H9 (cell line): ENCODE results near the gene CORO7. TPM values are rescaled to one million over a fixed set of nuclear protein-coding genes. Genes with fewer than 3 reads are reported as not detected.

ENCODE experiments used
- DNase-seq: peaks from one replicate; pipeline ENCODE4 v3.0.0-alpha.2; 2017
- H2AFZ ChIP-seq: one replicate; pipeline ENCODE4 v1.6.1; 2013; ENCODE audit warnings: mild to moderate bottlenecking, low read length, control low read depth, moderate library complexity
- H2AK5ac ChIP-seq: 2 replicates; pipeline ENCODE4 v1.6.1; 2013; ENCODE audit warnings: low read length, control low read depth, mixed read lengths; ENCODE audit not compliant: insufficient read length
- H2BK120ac ChIP-seq: one replicate; pipeline ENCODE4 v1.6.1; 2013; ENCODE audit warnings: low read depth, mild to moderate bottlenecking, low read length, control low read depth, inconsistent platforms; ENCODE audit not compliant: poor library complexity, severe bottlenecking
- H2BK12ac ChIP-seq: 2 replicates; pipeline ENCODE4 v1.6.1; 2013; ENCODE audit warnings: low read length, control low read depth, mixed read lengths, low read depth; ENCODE audit not compliant: insufficient read length
- H2BK15ac ChIP-seq: 2 replicates; pipeline ENCODE4 v1.6.1; 2013; ENCODE audit warnings: low read depth, low read length, control low read depth
- H2BK20ac ChIP-seq: one replicate; pipeline ENCODE4 v1.6.1; 2013; ENCODE audit warnings: low read depth, mild to moderate bottlenecking, low read length, control low read depth, inconsistent platforms; ENCODE audit not compliant: poor library complexity, severe bottlenecking
- H2BK5ac ChIP-seq: 2 replicates; pipeline ENCODE4 v1.6.1; 2013; ENCODE audit warnings: low read length, control low read depth, mixed read lengths; ENCODE audit not compliant: insufficient read length
- H3K14ac ChIP-seq: 2 replicates; pipeline ENCODE4 v1.6.1; 2013; ENCODE audit warnings: low read length, control low read depth; ENCODE audit not compliant: insufficient read depth
- H3K18ac ChIP-seq: 2 replicates; pipeline ENCODE4 v1.6.1; 2013; ENCODE audit warnings: low read depth, mild to moderate bottlenecking, mixed read lengths, low read length, control low read depth; ENCODE audit not compliant: insufficient read length
- H3K23ac ChIP-seq: 2 replicates; pipeline ENCODE4 v1.6.1; 2013; ENCODE audit warnings: low read length, control low read depth, mixed read lengths, low read depth; ENCODE audit not compliant: insufficient read length
- H3K23me2 ChIP-seq: 2 replicates; pipeline ENCODE4 v1.6.1; 2013; ENCODE audit warnings: low read depth, mild to moderate bottlenecking, mixed read lengths, low read length, control low read depth; ENCODE audit not compliant: insufficient read length, poor library complexity, severe bottlenecking
- H3K27ac ChIP-seq: 2 replicates; pipeline ENCODE4 v1.5.1; 2013; ENCODE audit warnings: low read length, control low read depth, mixed read lengths, low read depth; ENCODE audit not compliant: insufficient read length
- H3K27me3 ChIP-seq: 2 replicates; pipeline ENCODE4 v1.6.1; 2013; ENCODE audit warnings: low read length, control low read depth, inconsistent platforms; ENCODE audit not compliant: insufficient read depth
- H3K4ac ChIP-seq: 2 replicates; pipeline ENCODE4 v1.6.1; 2013; ENCODE audit warnings: low read depth, mild to moderate bottlenecking, control low read depth, inconsistent platforms, low read length, moderate library complexity
- H3K4me1 ChIP-seq: 2 replicates; pipeline ENCODE4 v1.6.1; 2013; ENCODE audit warnings: low read length, control low read depth, inconsistent platforms; ENCODE audit not compliant: insufficient read depth
- H3K4me2 ChIP-seq: 2 replicates; pipeline ENCODE4 v1.6.1; 2013; ENCODE audit warnings: low read length, control low read depth, mixed read lengths; ENCODE audit not compliant: insufficient read length, insufficient read depth
- H3K56ac ChIP-seq: 2 replicates; pipeline ENCODE4 v1.6.1; 2013; ENCODE audit warnings: low read depth, mild to moderate bottlenecking, mixed read lengths, low read length, control low read depth; ENCODE audit not compliant: insufficient read length
- H3K79me1 ChIP-seq: 2 replicates; pipeline ENCODE4 v1.6.1; 2013; ENCODE audit warnings: low read depth, mild to moderate bottlenecking, moderate library complexity, low read length, control low read depth, inconsistent platforms; ENCODE audit not compliant: insufficient read depth, poor library complexity, severe bottlenecking
- H3K79me2 ChIP-seq: 2 replicates; pipeline ENCODE4 v1.6.1; 2013; ENCODE audit warnings: low read length, control low read depth, inconsistent platforms; ENCODE audit not compliant: insufficient read depth
- H3K9ac ChIP-seq: 2 replicates; pipeline ENCODE4 v1.6.1; 2013; ENCODE audit warnings: low read length, control low read depth, mixed read lengths; ENCODE audit not compliant: insufficient read length; ENCODE audit errors: extremely low read depth
- H3K9me3 ChIP-seq: one replicate; pipeline ENCODE4 v1.6.1; 2013; ENCODE audit warnings: low read depth, low read length, inconsistent platforms; ENCODE audit not compliant: control insufficient read depth
- H3T11ph ChIP-seq: one replicate; pipeline ENCODE4 v1.6.1; 2013; ENCODE audit warnings: mild to moderate bottlenecking, low read length, control low read depth, inconsistent platforms
- H4K20me1 ChIP-seq: one replicate; pipeline ENCODE4 v1.6.1; 2013; ENCODE audit not compliant: control insufficient read depth, insufficient read length, insufficient read depth
- H4K5ac ChIP-seq: 2 replicates; pipeline ENCODE4 v1.6.1; 2013; ENCODE audit warnings: low read depth, mild to moderate bottlenecking, mixed read lengths, low read length, control low read depth; ENCODE audit not compliant: insufficient read length
- H4K8ac ChIP-seq: replicated peaks from 2 replicates; pipeline ENCODE4 v1.6.1; 2013; ENCODE audit warnings: low read length, control low read depth, mixed read lengths, low read depth; ENCODE audit not compliant: insufficient read length
- H4K91ac ChIP-seq: 2 replicates; pipeline ENCODE4 v1.6.1; 2013; ENCODE audit warnings: low read depth, mild to moderate bottlenecking, moderate library complexity, mixed read lengths, low read length, control low read depth; ENCODE audit not compliant: insufficient read length
- H3K27ac Mint-ChIP-seq, 3 experiments: 2 replicates in 2 of 3; 3 replicates in 1 of 3; pipeline ENCODE4 v1.8.0; 2020 to 2021; ENCODE audit warnings: mixed read lengths in 3 of 3, mild to moderate bottlenecking in 1 of 3, moderate library complexity in 1 of 3
- H3K27me3 Mint-ChIP-seq: 2 replicates; pipeline ENCODE4 v1.8.0; 2021; ENCODE audit warnings: low read depth, mild to moderate bottlenecking, moderate library complexity, mixed read lengths
- H3K36me3 Mint-ChIP-seq, 3 experiments: 2 replicates in 2 of 3; 3 replicates in 1 of 3; pipeline ENCODE4 v1.8.0; 2020 to 2021; ENCODE audit warnings: low read depth in 3 of 3, mixed read lengths in 3 of 3; ENCODE audit not compliant: insufficient read depth in 1 of 3
- H3K4me1 Mint-ChIP-seq, 2 experiments: 2 replicates each; pipeline ENCODE4 v1.8.0; 2020; ENCODE audit warnings: mixed read lengths in 2 of 2
- H3K4me3 Mint-ChIP-seq, 2 experiments: 2 replicates in 1 of 2; 3 replicates in 1 of 2; pipeline ENCODE4 v1.8.0; 2020 to 2021; ENCODE audit warnings: mild to moderate bottlenecking in 2 of 2, mixed read lengths in 2 of 2, moderate library complexity in 1 of 2
- H3K9me3 Mint-ChIP-seq, 2 experiments: 2 replicates in 1 of 2; 3 replicates in 1 of 2; pipeline ENCODE4 v1.8.0; 2020; ENCODE audit warnings: mild to moderate bottlenecking in 2 of 2, mixed read lengths in 2 of 2, moderate library complexity in 1 of 2
- WGBS: extraction: QIAGEN DNeasy Blood & Tissue Kit; methylation state at CpG from one replicate; pipeline ENCODE4 v1.1.7; 2013; ENCODE audit warnings: missing lambda C conversion rate, low lambda C conversion rate, mixed read lengths; ENCODE audit not compliant: insufficient read length; ENCODE audit errors: extremely low coverage; 5-methylcytosine and 5-hydroxymethylcytosine counted together
- total RNA-seq: library from RNA; stranded (reverse); gene quantifications from 2 replicates; pipeline ENCODE4 v1.2.1, GENCODE V29; 2021
- TF ChIP-seq, protein P1 (sequence below): fragments of 200-600 bp; sonication (generic); conservative IDR thresholded peaks from 3 replicates; pipeline ENCODE4 v1.8.0; 2021; ENCODE audit warnings: antibody characterized with exemption, mild to moderate bottlenecking

The CORO7 gene
- total RNA-seq, 1 experiment from 2014 or later, result 38.4 TPM

DNA sequence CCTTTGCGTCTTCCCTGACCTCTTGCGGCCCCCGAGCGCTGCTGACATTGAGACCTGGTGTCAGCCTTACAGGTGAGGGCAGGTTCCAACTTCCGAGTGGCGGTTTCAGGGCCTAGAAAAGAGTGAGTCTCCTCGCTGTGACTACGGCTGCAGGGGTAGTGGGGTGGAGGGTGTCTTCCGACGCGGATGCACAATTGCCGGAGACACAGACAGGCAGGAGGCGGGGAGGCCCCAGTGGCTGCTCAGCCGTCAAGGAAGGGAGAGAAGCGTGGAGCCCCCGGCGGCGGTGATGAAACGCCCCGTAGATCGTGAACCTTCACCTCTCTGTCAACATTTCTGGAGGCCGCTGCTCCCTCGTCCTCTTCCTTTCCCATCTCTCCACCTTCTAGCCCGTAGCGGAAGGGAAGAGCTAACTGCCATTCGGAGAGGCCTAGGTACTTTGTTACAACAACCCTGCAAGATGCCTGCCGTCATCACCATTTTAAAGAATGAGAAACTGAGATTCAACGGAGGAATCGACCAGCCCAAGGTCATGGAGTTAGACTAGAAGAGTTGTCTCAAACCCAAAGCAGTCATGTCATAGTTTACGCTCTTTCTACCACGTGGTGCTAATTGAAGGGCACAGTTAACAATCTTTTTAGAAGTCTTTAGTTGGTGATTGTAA lies 9.8 kb upstream of the CORO7 start:
- DNase-seq, result no peak
- Histone ChIP-seq H3K9me3 (no peaks in the 10 kb centered on the region), H2AFZ (no peak overlapping the region), H2BK120ac (no peak overlapping the region), H3K79me1 (no peaks in the 10 kb centered on the region), H3K23ac (no peak overlapping the region), H3K23me2 (peaks cover 7% of the 10 kb centered on the region), H3K56ac (no peak overlapping the region), H3K4me2 (peak overlapping the region; percentile 99), H3K9ac (peak overlapping the region; percentile 89), H2BK5ac (no peak overlapping the region), H3K27me3 (no peaks in the 10 kb centered on the region), H3T11ph (no peak overlapping the region), H3K79me2 (peaks cover 12% of the 10 kb centered on the region; the same call in 1 of the 2 replicates), H4K5ac (no peak overlapping the region), H4K91ac (no peak overlapping the region), H2AK5ac (no peak overlapping the region), H3K27ac (no peak overlapping the region), H4K8ac (no peak overlapping the region), H2BK15ac (no peak overlapping the region), H4K20me1 (no peaks in the 10 kb centered on the region), H3K14ac (peak overlapping the region; percentile 6; the same call in 1 of the 2 replicates), H2BK12ac (no peak overlapping the region), H3K18ac (no peak overlapping the region), H3K4ac (no peak overlapping the region), H2BK20ac (no peak overlapping the region), H3K4me1 (no peaks in the 10 kb centered on the region)
- WGBS, result no CpG with 5 or more reads among the region's 31 CpGs
- H3K4me1 Mint-ChIP-seq, result peaks cover 15 to 21% of the 10 kb centered on the region in 2 experiments
- no peaks in the 10 kb centered on the region for H3K27me3 Mint-ChIP-seq
- no peaks in the 10 kb centered on the region for H3K9me3 Mint-ChIP-seq
- peaks cover 14 to 22% (median 16%) of the 10 kb centered on the region in 3 experiments; a peak in 6 of 7 replicates for H3K36me3 Mint-ChIP-seq
- H3K27ac Mint-ChIP-seq, result peak overlapping the region; percentile 94 to 98 (median 96)
- H3K4me3 Mint-ChIP-seq, result peak overlapping the region; percentile 99
- TF ChIP-seq, protein P1, sequence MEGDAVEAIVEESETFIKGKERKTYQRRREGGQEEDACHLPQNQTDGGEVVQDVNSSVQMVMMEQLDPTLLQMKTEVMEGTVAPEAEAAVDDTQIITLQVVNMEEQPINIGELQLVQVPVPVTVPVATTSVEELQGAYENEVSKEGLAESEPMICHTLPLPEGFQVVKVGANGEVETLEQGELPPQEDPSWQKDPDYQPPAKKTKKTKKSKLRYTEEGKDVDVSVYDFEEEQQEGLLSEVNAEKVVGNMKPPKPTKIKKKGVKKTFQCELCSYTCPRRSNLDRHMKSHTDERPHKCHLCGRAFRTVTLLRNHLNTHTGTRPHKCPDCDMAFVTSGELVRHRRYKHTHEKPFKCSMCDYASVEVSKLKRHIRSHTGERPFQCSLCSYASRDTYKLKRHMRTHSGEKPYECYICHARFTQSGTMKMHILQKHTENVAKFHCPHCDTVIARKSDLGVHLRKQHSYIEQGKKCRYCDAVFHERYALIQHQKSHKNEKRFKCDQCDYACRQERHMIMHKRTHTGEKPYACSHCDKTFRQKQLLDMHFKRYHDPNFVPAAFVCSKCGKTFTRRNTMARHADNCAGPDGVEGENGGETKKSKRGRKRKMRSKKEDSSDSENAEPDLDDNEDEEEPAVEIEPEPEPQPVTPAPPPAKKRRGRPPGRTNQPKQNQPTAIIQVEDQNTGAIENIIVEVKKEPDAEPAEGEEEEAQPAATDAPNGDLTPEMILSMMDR, result no peak
